Trophoblast cell (in vitro differentiated cells and primary cell): Measurements from ENCODE around the gene FHOD3.

Source experiments
- DNase-seq, 2 donors: peaks; one replicate each; pipeline ENCODE4 v3.0.0-alpha.2; 2016
- H2AFZ ChIP-seq: 2 replicates; pipeline ENCODE4 v1.6.1; 2013; ENCODE audit warnings: low read length, moderate library complexity, mild to moderate bottlenecking; ENCODE audit not compliant: insufficient read depth, poor library complexity
- H2AK5ac ChIP-seq: 2 replicates; pipeline ENCODE4 v1.6.1; 2013; ENCODE audit warnings: mild to moderate bottlenecking, low read length
- H2BK120ac ChIP-seq: 2 replicates; pipeline ENCODE4 v1.6.1; 2013; ENCODE audit warnings: low read length, mild to moderate bottlenecking, moderate library complexity; ENCODE audit not compliant: insufficient read depth, poor library complexity
- H2BK12ac ChIP-seq: 2 replicates; pipeline ENCODE4 v1.6.1; 2013; ENCODE audit warnings: mild to moderate bottlenecking, low read length, moderate library complexity
- H2BK5ac ChIP-seq: 2 replicates; pipeline ENCODE4 v1.6.1; 2013; ENCODE audit warnings: low read length, low read depth, moderate library complexity, mild to moderate bottlenecking; ENCODE audit not compliant: poor library complexity
- H3K14ac ChIP-seq: 2 replicates; pipeline ENCODE4 v1.6.1; 2013; ENCODE audit warnings: mild to moderate bottlenecking, low read length
- H3K18ac ChIP-seq: 2 replicates; pipeline ENCODE4 v1.6.1; 2013; ENCODE audit warnings: mild to moderate bottlenecking, low read length
- H3K23ac ChIP-seq: 2 replicates; pipeline ENCODE4 v1.6.1; 2013; ENCODE audit warnings: low read length
- H3K27ac ChIP-seq: 2 replicates; pipeline ENCODE4 v1.5.1; 2013; ENCODE audit warnings: low read depth, mild to moderate bottlenecking, inconsistent platforms, low read length, moderate library complexity
- H3K27me3 ChIP-seq: 2 replicates; pipeline ENCODE4 v1.6.1; 2013; ENCODE audit warnings: inconsistent platforms, mild to moderate bottlenecking, low read length, moderate library complexity; ENCODE audit not compliant: insufficient read depth
- H3K36me3 ChIP-seq, 2 experiments: 1 replicate in 1 of 2; 2 replicates in 1 of 2; pipeline ENCODE4 v1.6.1; 2013; ENCODE audit warnings: low read length in 2 of 2, mild to moderate bottlenecking in 2 of 2, moderate library complexity in 1 of 2; ENCODE audit not compliant: insufficient read depth in 2 of 2, control insufficient read depth in 1 of 2
- H3K4ac ChIP-seq: 2 replicates; pipeline ENCODE4 v1.6.1; 2013; ENCODE audit warnings: low read depth, mild to moderate bottlenecking, low read length, moderate library complexity
- H3K4me1 ChIP-seq, 2 experiments: 1 replicate in 1 of 2; 2 replicates in 1 of 2; pipeline ENCODE4 v1.6.1; 2013; ENCODE audit warnings: low read length in 2 of 2, mild to moderate bottlenecking in 2 of 2, moderate library complexity in 1 of 2; ENCODE audit not compliant: insufficient read depth in 2 of 2, control insufficient read depth in 1 of 2
- H3K4me2 ChIP-seq: 2 replicates; pipeline ENCODE4 v1.6.1; 2013; ENCODE audit warnings: inconsistent platforms, mild to moderate bottlenecking, low read length, moderate library complexity
- H3K4me3 ChIP-seq: 2 replicates; pipeline ENCODE4 v1.5.1; 2013; ENCODE audit warnings: mild to moderate bottlenecking, low read depth, low read length, inconsistent platforms
- H3K79me1 ChIP-seq: one replicate; pipeline ENCODE4 v1.6.1; 2013; ENCODE audit warnings: low read length
- H3K79me2 ChIP-seq: 2 replicates; pipeline ENCODE4 v1.6.1; 2013; ENCODE audit warnings: low read length, mild to moderate bottlenecking; ENCODE audit not compliant: control insufficient read depth, insufficient read depth, poor library complexity
- H3K9ac ChIP-seq: 2 replicates; pipeline ENCODE4 v1.6.1; 2013; ENCODE audit warnings: mild to moderate bottlenecking, low read length
- H3K9me3 ChIP-seq: 2 replicates; pipeline ENCODE4 v1.6.1; 2013; ENCODE audit warnings: low read depth, mild to moderate bottlenecking, control low read depth, inconsistent platforms, low read length; ENCODE audit not compliant: insufficient read depth
- H4K12ac ChIP-seq: 2 replicates; pipeline ENCODE4 v1.6.1; 2013; ENCODE audit warnings: low read depth, mild to moderate bottlenecking, low read length, moderate library complexity
- H4K8ac ChIP-seq: 2 replicates; pipeline ENCODE4 v1.6.1; 2013; ENCODE audit warnings: low read depth, mild to moderate bottlenecking, low read length, moderate library complexity
- H4K91ac ChIP-seq: one replicate; pipeline ENCODE4 v1.6.1; 2013; ENCODE audit warnings: low read depth, mild to moderate bottlenecking, low read length, moderate library complexity
- WGBS: extraction: QIAGEN DNeasy Blood & Tissue Kit; methylation state at CpG from one replicate; pipeline ENCODE4 v1.1.7; 2013; ENCODE audit warnings: missing lambda C conversion rate; ENCODE audit not compliant: insufficient read length, insufficient coverage; ENCODE audit errors: extremely low coverage; 5-methylcytosine and 5-hydroxymethylcytosine counted together

The FHOD3 gene

GRCh38 chr18:36825526-36825925 is 528.0 kb downstream of the FHOD3 start:
- peaks cover 7% of the 10 kb centered on the region for H3K79me2 ChIP-seq
- DNase-seq, result no peak
- H4K12ac ChIP-seq, result no peak overlapping the region

GRCh38 chr18:36826556-36826955 is 529.0 kb downstream of the FHOD3 start:
- Histone ChIP-seq H2BK120ac (no peak overlapping the region), H3K4me3 (no peak overlapping the region), H3K36me3 (peaks cover 0 to 3% of the 10 kb centered on the region in 2 experiments), H3K4me2 (no peak overlapping the region), H3K9me3 (no peaks in the 10 kb centered on the region), H3K18ac (no peak overlapping the region), H4K12ac (no peak overlapping the region), H4K8ac (no peak overlapping the region), H3K27ac (no peak overlapping the region), H3K79me2 (peaks cover 7% of the 10 kb centered on the region), H4K91ac (no peak overlapping the region), H3K14ac (no peak overlapping the region), H2AK5ac (no peak overlapping the region), H3K27me3 (no peaks in the 10 kb centered on the region), H3K4me1 (peaks cover 5% of the 10 kb centered on the region in 2 experiments), H3K4ac (no peak overlapping the region), H3K9ac (no peak overlapping the region), H3K79me1 (peaks cover 8% of the 10 kb centered on the region), H2AFZ (no peak overlapping the region), H2BK5ac (no peak overlapping the region), H3K23ac (no peak overlapping the region), H2BK12ac (no peak overlapping the region)
- DNase-seq, result no peak
- no CpG with 5 or more reads among the region's 3 CpGs for WGBS

More at GRCh38 chr18:36825526-36825925, 528.0 kb downstream of the FHOD3 start:
- Histone ChIP-seq H4K91ac (no peak overlapping the region), H2AFZ (no peak overlapping the region), H2BK5ac (no peak overlapping the region), H3K9ac (no peak overlapping the region), H3K4me1 (peaks cover 5% of the 10 kb centered on the region in 2 experiments), H3K4me2 (no peak overlapping the region), H3K27me3 (no peaks in the 10 kb centered on the region), H3K14ac (no peak overlapping the region), H3K4me3 (no peak overlapping the region), H3K4ac (no peak overlapping the region), H2AK5ac (no peak overlapping the region), H3K23ac (no peak overlapping the region), H3K36me3 (peaks cover 0 to 3% of the 10 kb centered on the region in 2 experiments), H4K8ac (no peak overlapping the region), H3K18ac (no peak overlapping the region), H2BK120ac (no peak overlapping the region), H2BK12ac (no peak overlapping the region), H3K9me3 (no peaks in the 10 kb centered on the region), H3K79me1 (peaks cover 8% of the 10 kb centered on the region), H3K27ac (no peak overlapping the region)

GRCh38 chr18:36828157-36828629 is 530.7 kb downstream of the FHOD3 start:
- Histone ChIP-seq H3K36me3 (peaks cover 0 to under 1% of the 10 kb centered on the region in 2 experiments), H3K18ac (peak overlapping the region; percentile 54), H2BK120ac (peak overlapping the region; percentile 15), H3K4ac (no peak overlapping the region), H3K9me3 (no peaks in the 10 kb centered on the region), H4K8ac (peak overlapping the region; percentile 61), H2BK12ac (no peak overlapping the region), H3K4me1 (peaks cover 5% of the 10 kb centered on the region in 2 experiments), H2BK5ac (peak overlapping the region; percentile 5), H3K79me1 (peaks cover 8% of the 10 kb centered on the region), H3K9ac (peak overlapping the region; percentile 87), H3K27ac (peak overlapping the region; percentile 4), H2AFZ (peak overlapping the region; percentile 13), H4K12ac (peak overlapping the region; percentile 4), H3K4me2 (peak overlapping the region; percentile 70), H3K4me3 (peak overlapping the region; percentile 100), H3K14ac (peak overlapping the region; percentile 43), H4K91ac (peak overlapping the region; percentile 49), H3K23ac (no peak overlapping the region), H3K79me2 (peaks cover 7% of the 10 kb centered on the region), H2AK5ac (no peak overlapping the region), H3K27me3 (no peaks in the 10 kb centered on the region)
- WGBS, result no CpG with 5 or more reads among the region's 18 CpGs
- DNase-seq, result peak; percentile 21 to 64

- Histone ChIP-seq H4K12ac (peak within 1 kb of the TSS; percentile 65), H3K4me3 (peak within 1 kb of the TSS; percentile 100), H2BK12ac (no peak within 1 kb of the TSS), H3K79me2 (peaks cover 7% of the 10 kb centered on the region), H4K8ac (peak within 1 kb of the TSS; percentile 61), H3K36me3 (no peaks in the 10 kb centered on the region), H3K79me1 (peaks cover 8% of the 10 kb centered on the region), H2AK5ac (no peak within 1 kb of the TSS), H3K9me3 (no peaks in the 10 kb centered on the region), H3K27me3 (no peaks in the 10 kb centered on the region), H4K91ac (peak within 1 kb of the TSS; percentile 58), H2BK120ac (peak within 1 kb of the TSS; percentile 52), H3K4me2 (peak within 1 kb of the TSS; percentile 70), H3K23ac (no peak within 1 kb of the TSS), H3K4me1 (peaks cover 5% of the 10 kb centered on the region in 2 experiments), H3K14ac (peak within 1 kb of the TSS; percentile 43), H3K18ac (peak within 1 kb of the TSS; percentile 54), H3K27ac (peak within 1 kb of the TSS; percentile 7), H2AFZ (peak within 1 kb of the TSS; percentile 89), H2BK5ac (peak within 1 kb of the TSS; percentile 22), H3K4ac (peak within 1 kb of the TSS; percentile 2), H3K9ac (peak within 1 kb of the TSS; percentile 87)
- peak; percentile 86 to 87 for DNase-seq
- WGBS, result no CpG with 5 or more reads among the region's 83 CpGs
Measured at GRCh38 chr18:36828630-36829361, 531.3 kb downstream of the FHOD3 start, which contains the start of the genes KIAA1328 and TPGS2. Gene KIAA1328, plus strand, starts transcription at chr18:36829127. Its CDS starts 12 bp downstream, at chr18:36829139. Gene TPGS2, minus strand, starts transcription at chr18:36829002. Its CDS starts 235 bp downstream, at chr18:36828767.
